ENCODE results near the gene TBC1D22A. TPM values are rescaled to one million over a fixed set of nuclear protein-coding genes. Genes with fewer than 3 reads are reported as not detected.

TBC1D22A gene
- total RNA-seq, 1 donor from 2014 or later = 41.0 TPM

DNA sequence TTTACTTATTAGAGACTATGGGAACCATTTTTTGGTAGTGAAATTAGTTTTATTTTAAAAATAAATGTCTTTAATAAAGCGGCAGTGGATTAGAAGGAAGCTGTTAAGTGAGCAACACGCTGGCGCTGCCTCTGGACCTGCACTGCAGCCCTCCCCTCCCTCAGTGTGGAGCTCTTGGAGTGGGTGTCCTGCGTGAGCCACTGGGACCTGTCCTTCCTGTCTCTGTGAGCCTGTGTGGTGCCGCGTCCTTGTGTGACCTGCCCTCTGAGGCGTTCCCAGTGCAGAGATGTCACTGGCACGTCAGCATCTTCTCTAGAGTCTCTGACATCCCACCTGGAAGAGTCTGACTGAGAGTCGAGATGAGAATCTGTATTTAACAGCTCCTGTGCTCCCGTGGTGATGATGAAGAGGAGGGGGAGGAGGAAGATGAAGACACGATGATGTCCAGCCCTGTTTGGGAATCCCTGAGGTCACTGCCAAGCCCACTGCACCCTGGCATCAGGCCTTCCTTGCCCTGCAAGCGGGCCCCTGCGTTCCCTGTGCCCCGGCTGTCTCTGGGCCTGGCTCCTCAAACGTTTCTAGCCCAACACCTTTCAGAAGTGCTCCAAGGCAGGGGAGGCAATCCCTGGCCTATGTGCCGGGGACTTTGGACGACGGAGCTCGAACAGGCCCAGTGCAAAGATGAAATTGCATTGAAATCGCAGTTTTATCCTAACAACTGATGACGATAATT, 271.8 kb downstream of the TBC1D22A start:
- Mint-ChIP-seq H3K27ac (no peak overlapping the region), H3K4me3 (no peak overlapping the region), H3K27me3 (no peaks in the 10 kb centered on the region), H3K9me3 (no peaks in the 10 kb centered on the region), H3K4me1 (no peaks in the 10 kb centered on the region), H3K36me3 (ENCODE audit: low read depth) (peaks cover 3% of the 10 kb centered on the region)
- intact Hi-C loops (cut with micrococcal nuclease) = no loop called here
- no peak for DNase-seq

DNA sequence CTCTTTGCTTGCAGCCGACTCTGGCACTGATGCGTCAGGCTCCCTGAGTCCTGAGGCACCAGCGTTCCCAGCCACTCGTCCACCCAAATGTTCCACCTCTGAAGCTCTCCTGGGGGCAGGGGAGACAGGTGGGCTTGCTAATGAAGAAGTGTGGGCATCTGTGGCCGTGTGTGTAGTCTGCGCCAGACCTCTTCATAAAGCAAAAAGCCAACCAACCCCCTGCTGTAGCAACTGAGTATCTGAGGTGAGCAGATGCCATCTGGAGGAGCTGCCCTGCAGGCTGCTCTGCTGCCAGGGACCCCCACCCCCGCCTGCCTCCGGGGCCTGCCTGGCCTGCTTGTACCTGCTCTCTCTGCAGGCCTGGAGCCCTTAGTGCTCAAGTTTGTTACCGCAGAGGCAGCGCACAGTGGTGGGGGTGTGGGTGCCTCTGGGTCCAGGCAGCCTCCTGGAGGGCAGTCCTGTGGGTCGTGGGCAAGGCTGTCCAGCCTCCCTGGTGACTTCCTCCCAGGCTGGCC, 272.5 kb downstream of the TBC1D22A start:
- no peak overlapping the region for H3K4me3 Mint-ChIP-seq
- H3K9me3 Mint-ChIP-seq = no peaks in the 10 kb centered on the region
- DNase-seq = no peak
- no peaks in the 10 kb centered on the region for H3K27me3 Mint-ChIP-seq
- intact Hi-C loops (cut with micrococcal nuclease) = no loop called here
- no peaks in the 10 kb centered on the region for H3K4me1 Mint-ChIP-seq
- peaks cover 3% of the 10 kb centered on the region for H3K36me3 Mint-ChIP-seq (ENCODE audit: low read depth)
- H3K27ac Mint-ChIP-seq = no peak overlapping the region

DNA sequence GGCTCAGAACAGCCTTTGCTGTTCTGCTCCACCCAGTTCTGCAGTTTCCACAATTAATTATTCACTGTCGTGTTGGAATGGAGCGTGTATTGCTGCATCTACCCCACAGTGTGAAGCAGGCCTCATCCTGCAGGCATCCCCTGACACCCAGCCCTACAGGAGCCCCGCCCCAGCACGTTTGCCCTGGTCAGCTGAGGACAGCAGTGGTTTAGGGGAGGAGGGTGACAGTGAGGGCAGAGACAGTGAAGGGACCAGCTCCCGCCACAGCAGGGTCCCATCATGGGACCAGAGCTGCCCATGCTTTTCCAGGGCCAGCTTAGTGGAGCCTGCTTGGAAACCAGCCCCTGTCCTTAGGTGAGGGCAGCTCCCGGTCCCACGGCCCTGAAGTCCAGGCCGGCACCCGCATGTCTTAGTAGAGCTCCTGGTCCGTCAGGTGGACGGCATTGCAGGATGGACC, 273.0 kb downstream of the TBC1D22A start:
- Mint-ChIP-seq H3K36me3 (ENCODE audit: low read depth) (peaks cover 3% of the 10 kb centered on the region), H3K4me3 (no peak overlapping the region), H3K4me1 (no peaks in the 10 kb centered on the region), H3K27me3 (no peaks in the 10 kb centered on the region), H3K9me3 (no peaks in the 10 kb centered on the region), H3K27ac (no peak overlapping the region)
- intact Hi-C loops (cut with micrococcal nuclease) = no loop called here
- DNase-seq = no peak

DNA sequence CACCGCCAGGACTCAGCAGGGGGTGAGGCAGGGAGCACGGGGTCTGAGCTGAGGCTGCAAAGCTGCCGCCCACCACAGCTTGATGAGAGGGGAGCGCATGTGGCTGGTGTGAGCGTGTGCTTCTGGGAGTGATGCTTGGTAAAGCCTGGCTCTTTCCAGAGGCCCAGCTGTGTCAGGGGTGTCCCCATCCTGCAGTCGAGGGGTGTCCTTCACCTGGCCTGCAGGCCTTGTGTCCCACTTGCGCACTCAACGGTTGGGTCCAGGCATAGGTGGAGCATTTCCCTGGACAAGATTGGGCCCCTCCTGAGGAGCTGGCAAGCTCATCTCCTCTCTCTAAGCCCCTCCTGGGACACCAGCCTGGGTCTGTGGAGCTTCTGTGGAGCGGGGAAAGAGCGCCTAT, 273.9 kb downstream of the TBC1D22A start:
- H3K36me3 Mint-ChIP-seq (ENCODE audit: low read depth) = peaks cover 3% of the 10 kb centered on the region
- H3K27me3 Mint-ChIP-seq = no peaks in the 10 kb centered on the region
- no peak overlapping the region for H3K4me3 Mint-ChIP-seq
- no peaks in the 10 kb centered on the region for H3K4me1 Mint-ChIP-seq
- no peaks in the 10 kb centered on the region for H3K9me3 Mint-ChIP-seq
- no peak overlapping the region for H3K27ac Mint-ChIP-seq
- no peak for DNase-seq
- intact Hi-C loops (cut with micrococcal nuclease) = no loop called here

DNA sequence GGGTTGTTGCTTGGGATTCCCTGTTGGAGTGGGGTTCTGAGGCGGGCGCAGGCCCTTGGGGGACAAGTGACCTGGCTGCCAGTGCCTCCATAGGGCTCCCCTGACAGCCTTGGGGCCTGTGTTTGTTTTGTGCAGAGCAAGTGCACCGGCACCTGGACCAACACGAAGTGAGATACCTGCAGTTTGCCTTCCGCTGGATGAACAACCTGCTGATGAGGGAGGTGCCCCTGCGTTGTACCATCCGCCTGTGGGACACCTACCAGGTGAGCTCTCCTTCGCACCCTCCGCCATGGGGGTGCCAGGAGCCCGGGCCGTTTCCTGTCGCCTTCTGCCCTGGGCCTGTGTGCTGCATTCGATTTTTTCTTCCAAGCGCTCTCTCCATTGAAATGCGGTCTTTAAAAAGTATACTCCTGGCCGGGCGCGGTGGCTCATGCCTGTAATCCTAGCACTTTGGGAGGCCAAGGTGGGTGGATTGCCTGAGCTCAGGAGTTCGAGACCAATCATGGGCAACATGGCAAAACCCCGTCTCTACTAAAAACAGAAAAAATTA, 274.6 kb downstream of the TBC1D22A start:
- H3K4me1 Mint-ChIP-seq = no peaks in the 10 kb centered on the region
- H3K4me3 Mint-ChIP-seq = no peak overlapping the region
- H3K27me3 Mint-ChIP-seq = no peaks in the 10 kb centered on the region
- DNase-seq = no peak
- intact Hi-C loops (cut with micrococcal nuclease) = no loop called here
- peaks cover 3% of the 10 kb centered on the region for H3K36me3 Mint-ChIP-seq (ENCODE audit: low read depth)
- H3K9me3 Mint-ChIP-seq = no peaks in the 10 kb centered on the region
- H3K27ac Mint-ChIP-seq = no peak overlapping the region

DNA sequence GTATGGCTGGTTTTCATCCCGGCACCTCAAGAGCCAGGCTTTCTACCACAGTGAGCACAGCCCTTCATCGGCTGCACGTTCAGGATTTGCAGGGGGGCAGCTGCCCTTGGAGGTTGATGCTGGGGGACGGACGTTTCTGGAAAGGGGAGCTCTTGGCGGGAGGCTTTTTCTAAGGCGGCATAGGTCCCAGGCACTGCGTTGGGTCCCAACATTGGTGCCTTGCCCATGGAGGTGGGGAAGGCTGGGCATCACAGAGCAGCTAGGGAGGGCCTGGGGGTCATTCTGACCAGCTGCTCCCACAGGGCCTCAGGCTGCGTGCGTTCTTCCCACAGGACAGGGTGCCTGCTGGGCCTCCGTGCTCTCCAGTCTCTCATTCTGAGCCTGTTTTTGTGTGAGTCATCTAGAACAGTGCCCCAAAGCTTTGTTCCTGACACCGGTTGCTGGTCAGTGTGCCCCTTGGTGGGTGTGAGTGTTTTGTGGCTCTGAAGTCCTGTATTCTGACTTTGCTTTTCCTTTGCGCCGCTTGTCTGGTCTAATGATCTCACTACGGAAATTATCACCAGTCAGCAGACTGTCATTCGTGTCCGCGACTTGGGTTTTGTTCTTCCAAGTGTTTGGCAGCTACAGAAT, 275.9 kb downstream of the TBC1D22A start:
- no peak overlapping the region for H3K27ac Mint-ChIP-seq
- H3K4me3 Mint-ChIP-seq = no peak overlapping the region
- no peaks in the 10 kb centered on the region for H3K9me3 Mint-ChIP-seq
- peaks cover 3% of the 10 kb centered on the region for H3K36me3 Mint-ChIP-seq (ENCODE audit: low read depth)
- H3K4me1 Mint-ChIP-seq = no peaks in the 10 kb centered on the region
- H3K27me3 Mint-ChIP-seq = no peaks in the 10 kb centered on the region
- intact Hi-C loops (cut with micrococcal nuclease) = no loop called here
- no peak for DNase-seq

DNA sequence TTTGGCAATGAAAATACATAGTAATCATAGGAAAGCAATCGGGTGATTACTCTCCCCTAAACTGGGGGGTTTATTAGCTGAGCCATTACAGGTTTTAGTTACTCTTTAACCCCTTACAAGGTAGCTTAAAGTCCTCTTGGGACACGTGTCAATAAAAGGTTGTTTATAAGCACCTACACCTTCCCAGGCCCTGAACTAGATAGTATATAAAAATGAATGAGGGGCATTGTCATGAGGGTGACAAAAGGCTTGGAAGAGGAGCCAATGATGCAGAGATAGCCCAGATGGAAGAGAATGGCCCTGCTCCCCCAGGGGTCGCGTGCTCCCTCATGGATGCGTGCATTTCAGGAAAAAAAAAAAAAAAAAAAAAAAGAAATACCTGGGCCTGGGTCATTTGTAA, 276.9 kb downstream of the TBC1D22A start:
- intact Hi-C loops (cut with micrococcal nuclease) = no loop called here
- peaks cover 7% of the 10 kb centered on the region for H3K4me1 Mint-ChIP-seq
- no peaks in the 10 kb centered on the region for H3K27me3 Mint-ChIP-seq
- H3K27ac Mint-ChIP-seq = no peak overlapping the region
- DNase-seq = no peak
- no peak overlapping the region for H3K4me3 Mint-ChIP-seq
- H3K9me3 Mint-ChIP-seq = no peaks in the 10 kb centered on the region
- peaks cover 3% of the 10 kb centered on the region for H3K36me3 Mint-ChIP-seq (ENCODE audit: low read depth)

DNA sequence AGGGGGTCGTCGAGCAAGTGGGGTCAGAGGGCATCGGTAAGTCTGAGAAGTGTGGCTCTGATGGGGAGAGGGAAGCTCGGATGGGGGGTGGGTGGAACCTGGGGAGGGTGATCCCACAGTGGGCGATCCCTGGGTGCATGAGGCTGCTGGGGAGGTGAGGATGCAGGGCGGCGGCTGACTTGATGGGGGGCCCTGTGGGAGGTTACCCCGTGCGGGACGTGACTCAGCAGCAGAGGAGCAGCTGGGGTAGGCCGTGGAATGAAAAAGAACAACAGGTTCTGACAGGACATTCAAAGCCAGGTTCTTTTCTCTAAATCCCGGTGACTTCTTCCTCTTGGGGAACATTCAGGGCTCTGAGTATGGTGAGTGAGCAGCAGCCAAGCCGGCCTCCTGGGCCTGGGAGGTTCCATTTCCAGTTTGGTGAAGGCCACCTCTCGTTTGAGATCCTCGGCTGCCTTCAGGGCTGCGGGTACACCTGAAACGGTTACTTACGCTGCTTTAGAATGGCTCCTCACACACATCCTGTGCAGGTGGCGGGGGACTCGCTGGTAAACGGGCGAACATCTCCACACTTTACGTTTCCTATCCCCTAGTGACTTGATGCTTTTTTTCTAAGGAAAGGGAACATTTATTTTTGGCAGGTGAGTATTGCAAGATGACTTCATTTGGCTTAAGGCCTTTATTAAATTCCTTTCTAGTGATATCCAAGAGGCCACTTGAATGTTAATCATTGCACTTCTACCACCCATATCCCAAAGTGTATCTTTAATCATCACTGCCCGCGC, 278.2 kb downstream of the TBC1D22A start:
- Mint-ChIP-seq H3K27me3 (no peaks in the 10 kb centered on the region), H3K4me3 (no peak overlapping the region)
- no peak for DNase-seq

DNA sequence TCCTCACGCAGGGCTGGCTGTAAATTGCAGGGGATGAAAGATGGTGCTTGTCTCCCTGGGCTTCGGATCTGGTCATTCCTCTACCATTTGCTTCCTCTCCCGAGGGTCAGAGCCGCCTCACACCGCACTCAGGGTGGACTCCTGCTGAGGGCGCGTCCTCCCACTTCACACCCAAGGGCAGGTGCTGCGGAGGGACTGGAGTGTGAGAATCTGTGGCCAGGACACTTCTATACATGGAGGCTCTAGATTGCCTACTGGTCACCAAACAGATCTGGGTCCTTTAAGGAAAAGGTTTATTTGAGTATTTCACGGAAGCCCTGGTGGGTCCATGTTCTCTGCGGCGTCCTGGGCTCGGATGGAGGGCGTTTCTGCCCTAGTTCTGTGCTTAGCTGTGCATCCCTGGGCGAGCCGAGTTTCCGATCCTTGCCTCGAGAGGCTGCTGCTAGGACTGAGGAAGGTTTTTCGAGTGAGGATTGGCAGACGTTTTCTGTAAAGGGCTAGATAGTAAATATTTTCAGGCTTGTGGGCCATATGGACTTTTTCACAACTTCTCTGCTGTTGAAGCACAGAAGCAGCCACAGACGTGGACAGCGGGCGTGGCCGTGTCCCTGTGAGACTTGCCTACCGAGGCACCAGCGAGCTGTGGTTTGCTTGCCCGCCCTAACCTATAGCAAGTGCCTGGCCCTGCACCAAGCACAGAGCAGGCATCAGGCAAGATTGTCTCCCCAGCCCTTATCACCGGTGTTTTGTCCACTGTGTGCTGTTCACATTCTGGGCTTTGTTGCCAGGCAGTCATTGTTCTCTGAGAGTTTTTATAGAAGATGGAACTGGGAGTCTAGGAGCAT, 279.0 kb downstream of the TBC1D22A start:
- H3K9me3 Mint-ChIP-seq = no peaks in the 10 kb centered on the region
- no peaks in the 10 kb centered on the region for H3K27me3 Mint-ChIP-seq
- no peak overlapping the region for H3K4me3 Mint-ChIP-seq
- intact Hi-C loops (cut with micrococcal nuclease) = no loop called here
- peaks cover 3% of the 10 kb centered on the region for H3K36me3 Mint-ChIP-seq (ENCODE audit: low read depth)
- H3K27ac Mint-ChIP-seq = no peak overlapping the region
- H3K4me1 Mint-ChIP-seq = peaks cover 12% of the 10 kb centered on the region
- DNase-seq = no peak

More for the DNA sequence above, 278.2 kb downstream of the TBC1D22A start:
- intact Hi-C loops (cut with micrococcal nuclease) = no loop called here
- H3K27ac Mint-ChIP-seq = no peak overlapping the region
- H3K36me3 Mint-ChIP-seq (ENCODE audit: low read depth) = peaks cover 3% of the 10 kb centered on the region
- no peaks in the 10 kb centered on the region for H3K9me3 Mint-ChIP-seq
- peaks cover 12% of the 10 kb centered on the region for H3K4me1 Mint-ChIP-seq

DNA sequence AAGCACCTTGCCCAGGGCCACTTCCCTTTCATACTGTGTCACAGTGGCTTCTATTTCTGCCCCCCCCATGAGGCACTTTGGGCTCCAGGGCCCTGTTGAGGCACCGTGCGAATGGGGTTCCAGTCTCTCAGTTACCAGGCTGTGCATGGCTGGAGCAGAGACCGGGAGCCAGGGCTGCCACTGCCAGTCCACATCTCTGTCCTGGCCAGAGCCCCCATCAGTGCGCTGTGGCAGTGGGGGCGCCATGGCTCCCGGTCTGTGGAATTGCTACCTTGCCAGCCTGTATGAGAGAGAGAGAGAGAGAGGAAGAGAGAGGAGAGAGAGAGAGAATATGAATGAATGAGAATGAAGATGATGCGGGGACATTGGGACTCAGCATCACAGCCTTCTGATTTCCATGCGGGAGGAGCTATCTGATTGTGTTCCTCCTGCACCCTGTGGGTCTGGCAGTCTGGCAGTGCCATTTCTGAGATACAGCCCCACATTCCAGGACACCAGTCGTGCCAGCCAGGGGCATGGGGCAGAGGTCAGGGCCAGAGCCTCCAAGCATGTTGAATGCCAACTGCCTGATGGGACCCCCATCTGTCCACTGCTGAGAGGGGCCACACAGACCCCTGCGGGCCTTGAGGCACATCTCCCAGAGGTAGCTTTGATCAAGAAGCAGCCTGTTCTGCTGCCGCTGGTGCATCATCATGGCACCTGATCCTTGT, 279.8 kb downstream of the TBC1D22A start:
- Mint-ChIP-seq H3K9me3 (no peaks in the 10 kb centered on the region), H3K4me1 (peaks cover 12% of the 10 kb centered on the region), H3K27me3 (no peaks in the 10 kb centered on the region), H3K36me3 (ENCODE audit: low read depth) (peaks cover 3% of the 10 kb centered on the region), H3K27ac (no peak overlapping the region), H3K4me3 (no peak overlapping the region)
- no peak for DNase-seq
- intact Hi-C loops (cut with micrococcal nuclease) = no loop called here

DNA sequence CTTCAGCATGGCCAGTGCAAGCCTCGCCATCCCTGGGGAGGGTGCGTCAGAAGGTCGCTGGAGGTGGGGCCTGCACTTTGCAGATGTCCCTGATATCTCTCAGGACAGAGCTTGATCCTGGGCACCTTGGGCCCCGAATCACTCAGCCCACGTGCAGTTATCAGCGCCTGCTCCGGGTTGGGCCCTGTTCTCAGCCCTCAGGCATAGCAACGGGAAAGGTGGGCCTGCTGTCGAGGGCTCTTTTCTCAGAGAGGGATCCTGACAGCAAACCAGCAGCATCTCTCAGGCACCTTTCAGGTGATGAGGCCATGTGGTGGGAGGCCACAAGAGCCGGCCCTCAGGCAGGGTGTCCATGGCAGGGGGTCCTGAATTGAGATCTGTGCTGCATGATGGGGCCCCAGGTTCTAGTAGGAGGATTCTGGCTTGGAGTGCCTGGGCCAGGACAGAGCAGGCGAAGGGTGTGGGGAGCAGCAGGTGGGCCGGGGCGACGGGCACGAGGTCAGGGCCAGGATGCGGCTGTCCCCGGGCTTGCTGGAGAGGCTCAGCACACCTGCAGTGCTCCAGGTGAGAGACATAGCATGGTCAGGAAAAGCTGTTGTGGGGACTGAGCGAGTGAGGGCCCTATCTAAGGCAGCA, 280.5 kb downstream of the TBC1D22A start:
- H3K4me1 Mint-ChIP-seq = peaks cover 12% of the 10 kb centered on the region
- intact Hi-C loops (cut with micrococcal nuclease) = no loop called here
- no peak for DNase-seq
- no peaks in the 10 kb centered on the region for H3K9me3 Mint-ChIP-seq
- no peak overlapping the region for H3K27ac Mint-ChIP-seq
- peaks cover 3% of the 10 kb centered on the region for H3K36me3 Mint-ChIP-seq (ENCODE audit: low read depth)
- H3K27me3 Mint-ChIP-seq = no peaks in the 10 kb centered on the region
- no peak overlapping the region for H3K4me3 Mint-ChIP-seq

DNA sequence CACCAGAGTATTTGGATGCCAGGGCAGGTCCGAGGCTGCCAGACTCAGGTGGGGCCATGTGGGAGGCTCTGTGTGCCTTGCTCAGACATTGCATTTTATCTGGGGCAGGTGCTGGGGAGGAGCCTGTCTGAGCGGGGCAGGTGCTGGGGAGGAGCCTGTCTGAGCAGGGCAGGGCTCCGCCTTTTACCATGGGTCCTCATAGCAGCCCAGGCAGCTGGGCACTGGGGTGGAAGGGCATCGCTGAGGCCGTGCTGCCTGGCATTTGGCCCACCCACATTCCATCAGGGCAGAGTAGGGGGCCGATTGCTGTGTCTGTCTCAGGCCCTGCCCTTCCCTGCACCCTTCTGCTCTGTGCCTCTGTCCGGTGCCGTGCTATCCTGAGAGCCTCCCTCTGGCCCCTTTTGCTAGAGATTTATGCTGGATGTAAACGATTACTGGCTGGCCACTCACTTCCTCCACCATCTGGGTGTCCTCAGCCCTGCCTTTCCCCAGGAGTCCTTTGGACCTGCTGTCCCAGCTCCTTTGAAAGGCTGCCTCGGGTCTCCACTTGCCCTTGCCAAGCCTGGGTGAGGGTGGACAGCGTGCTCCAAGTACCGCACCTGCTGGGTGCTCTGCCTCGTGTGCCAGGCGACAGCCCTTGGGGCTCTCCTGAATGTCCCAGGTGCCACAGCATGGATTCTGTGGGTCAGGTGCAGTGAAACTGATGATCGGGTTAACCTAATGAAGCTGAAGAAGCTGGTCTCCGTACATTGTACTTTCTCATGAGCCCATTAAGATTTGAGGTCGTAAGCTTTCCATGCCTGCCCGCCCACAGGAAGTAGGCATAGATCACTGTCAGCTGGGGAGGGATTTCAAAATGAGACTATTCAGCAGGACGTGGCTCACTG, 281.6 kb downstream of the TBC1D22A start:
- Mint-ChIP-seq H3K9me3 (no peaks in the 10 kb centered on the region), H3K27me3 (no peaks in the 10 kb centered on the region), H3K36me3 (ENCODE audit: low read depth) (no peaks in the 10 kb centered on the region), H3K4me1 (peaks cover 15% of the 10 kb centered on the region), H3K27ac (peak overlapping the region; percentile 11), H3K4me3 (no peak overlapping the region)
- intact Hi-C loops (cut with micrococcal nuclease) = no loop called here
- DNase-seq = peak; percentile 61

All from activated CD4-positive, alpha-beta T cell treated with anti-CD3 and anti-CD28 coated beads, Interleukin-2, amount 10 ng/mL, durations not matched to agents 24 days and 14 days (primary cell).